Activated CD4-positive, CD25-positive, alpha-beta regulatory T cell (primary cell): Measurements from ENCODE around the gene PLA2G4E.

ENCODE experiments used
- DNase-seq, 4 experiments: peaks; one replicate each; lab custom pipeline; 2025; lab: John Stamatoyannopoulos, UW

The PLA2G4E gene

DNA sequence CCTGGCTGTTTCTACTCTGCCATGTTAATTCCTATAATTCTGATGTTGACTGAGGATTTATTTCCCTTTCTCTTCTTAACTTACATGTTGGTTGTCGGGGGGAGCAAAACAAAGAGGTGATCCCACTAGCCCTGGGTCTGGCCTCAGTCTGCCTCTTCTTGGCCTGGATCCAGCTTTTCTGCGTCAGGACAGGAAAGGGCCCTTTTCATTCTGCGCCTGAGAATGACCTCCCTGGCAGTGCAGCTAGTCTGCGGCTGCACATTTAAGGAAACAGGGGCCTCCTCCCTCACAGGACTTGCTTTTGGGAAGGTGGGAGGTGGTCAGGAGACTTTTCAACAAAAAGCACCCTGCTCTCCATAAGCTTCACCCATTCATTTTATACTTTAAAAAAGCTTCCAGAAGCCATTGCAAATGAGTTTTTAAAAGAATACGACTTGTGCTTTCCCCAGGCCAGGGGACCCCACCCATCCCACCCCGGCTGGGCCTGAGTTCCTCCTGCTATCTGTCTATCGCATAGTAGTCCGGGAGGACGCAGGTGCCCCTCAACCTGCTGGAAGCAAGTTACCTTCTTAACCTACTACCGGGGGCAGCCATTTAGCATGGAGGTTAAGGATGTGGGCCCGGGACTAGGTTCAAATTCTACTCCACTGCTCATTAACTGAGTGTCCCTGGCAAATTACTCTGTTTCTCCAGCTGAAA lies 27.2 kb downstream of the PLA2G4E start:
- DNase-seq, result no peak

DNA sequence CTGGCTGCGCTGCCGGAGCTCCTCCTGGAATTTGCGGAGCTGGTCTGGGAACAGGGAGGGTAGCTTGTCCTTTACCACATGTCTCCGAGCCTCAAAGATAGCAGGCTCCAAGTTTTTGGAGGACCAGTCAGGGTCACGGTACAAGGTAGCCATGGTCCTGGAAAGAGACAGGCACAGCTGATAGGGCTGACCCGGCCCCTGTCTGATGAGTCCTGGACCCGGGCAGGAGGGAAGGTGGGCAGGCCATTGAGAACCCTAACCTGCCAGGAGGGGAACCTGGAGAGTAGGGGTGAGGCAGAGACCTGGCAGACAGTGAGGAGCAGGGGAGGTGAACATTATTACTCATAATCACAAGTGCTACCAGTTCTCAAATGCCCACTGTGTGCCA lies 28.0 kb downstream of the PLA2G4E start:
- DNase-seq, result no peak

DNA sequence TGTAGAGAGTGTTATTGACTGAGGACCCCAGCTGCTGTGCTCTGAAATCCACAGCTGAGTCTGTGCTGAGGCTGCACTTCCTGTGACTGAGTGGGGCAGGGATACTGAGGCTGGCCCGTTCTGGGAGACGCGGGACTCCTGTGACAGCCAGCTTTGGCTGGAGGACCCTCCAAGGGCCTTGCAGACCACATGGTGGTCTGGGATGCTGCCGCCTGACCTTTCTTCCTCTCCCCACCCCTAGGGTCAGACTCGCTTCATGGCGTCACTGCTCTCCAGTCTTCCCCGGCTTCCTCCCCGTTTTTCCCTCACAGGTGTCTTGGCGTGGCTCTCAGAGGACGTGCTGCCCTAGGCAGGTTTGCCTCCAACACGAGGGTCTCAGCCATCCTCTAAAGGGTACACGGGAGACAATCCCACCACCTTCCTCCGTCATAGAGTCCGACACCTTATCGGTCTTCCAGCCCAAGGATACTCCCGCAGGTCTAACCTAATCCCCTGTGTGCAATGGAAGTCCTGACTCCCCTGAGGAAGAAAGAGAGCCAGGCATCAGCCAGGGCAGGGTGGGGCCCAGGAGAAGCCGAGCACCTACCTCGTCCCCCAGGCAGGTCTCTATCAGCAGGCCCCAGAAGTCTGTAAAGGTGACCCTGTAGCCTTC lies 28.6 kb downstream of the PLA2G4E start:
- no peak for DNase-seq

DNA sequence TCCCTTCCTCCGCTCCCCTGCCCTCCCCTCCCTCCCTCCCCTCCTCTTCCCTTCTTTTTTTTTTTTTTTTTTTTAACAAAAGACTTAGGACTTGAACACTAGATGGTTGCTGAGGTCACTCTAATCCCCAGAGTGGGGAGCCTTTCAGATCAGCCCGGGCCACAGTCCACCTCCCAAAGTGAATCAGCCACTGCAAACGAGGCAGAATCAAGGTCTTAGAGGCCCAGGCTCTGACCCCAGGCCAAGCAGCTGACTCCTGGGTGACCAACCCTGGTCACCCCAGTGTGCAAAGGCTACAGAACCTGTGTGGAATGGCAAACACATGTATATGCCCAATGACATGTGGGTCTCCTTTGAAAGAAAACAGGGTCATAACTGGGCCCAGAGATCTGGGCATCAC lies 30.2 kb downstream of the PLA2G4E start:
- DNase-seq, result no peak

DNA sequence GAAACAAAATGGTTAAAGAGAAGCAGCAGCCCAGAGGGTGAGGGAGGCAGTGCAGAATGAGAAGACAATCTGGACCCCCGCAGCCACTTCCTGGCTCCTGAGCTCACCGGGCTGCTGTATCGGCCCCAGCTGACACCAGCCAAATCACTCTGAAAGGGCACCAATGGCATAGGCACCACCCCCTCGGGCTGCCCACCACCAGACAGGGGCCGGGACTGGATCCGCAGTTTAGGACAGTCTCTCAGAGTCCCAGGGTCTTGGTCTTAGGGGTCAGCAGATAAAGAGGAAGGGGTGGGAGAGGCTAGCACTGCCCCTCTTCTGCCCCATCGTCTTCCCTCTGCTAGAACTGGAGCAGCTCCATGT lies 30.6 kb downstream of the PLA2G4E start:
- no peak for DNase-seq

DNA sequence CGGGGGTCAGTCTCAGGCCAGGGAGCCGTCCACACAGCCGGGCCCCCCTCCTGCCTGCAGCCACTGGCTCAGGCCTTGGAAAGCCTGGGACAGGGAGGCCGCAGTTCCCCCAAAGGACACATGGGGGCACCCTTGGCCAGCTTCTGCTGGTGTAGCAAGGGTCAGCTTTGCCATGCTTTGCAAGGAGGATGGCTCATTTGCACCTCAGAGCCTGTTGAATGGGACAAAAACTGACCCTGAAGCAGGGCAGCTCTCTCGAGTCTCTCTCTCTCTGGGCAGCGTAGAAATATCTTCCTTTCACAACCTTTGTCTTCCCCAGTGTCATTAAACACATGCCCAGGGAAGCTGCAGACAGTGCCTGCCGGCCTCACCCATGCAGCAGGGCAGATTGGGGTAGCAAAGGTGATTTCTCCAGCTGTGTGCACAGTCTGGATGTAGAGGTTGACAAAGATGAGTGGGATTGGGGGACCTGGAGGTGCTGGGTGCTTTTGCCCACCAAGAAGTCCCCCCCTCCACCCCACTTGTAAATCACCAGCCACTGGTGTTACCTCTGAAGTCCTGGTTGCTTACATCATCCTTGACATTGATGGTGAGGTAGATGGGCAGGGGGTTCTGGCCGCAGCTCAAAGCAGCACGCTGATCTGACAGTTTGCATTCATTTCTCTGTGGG lies 31.1 kb downstream of the PLA2G4E start:
- peak; percentile 59 to 92 (median 74) for DNase-seq

DNA sequence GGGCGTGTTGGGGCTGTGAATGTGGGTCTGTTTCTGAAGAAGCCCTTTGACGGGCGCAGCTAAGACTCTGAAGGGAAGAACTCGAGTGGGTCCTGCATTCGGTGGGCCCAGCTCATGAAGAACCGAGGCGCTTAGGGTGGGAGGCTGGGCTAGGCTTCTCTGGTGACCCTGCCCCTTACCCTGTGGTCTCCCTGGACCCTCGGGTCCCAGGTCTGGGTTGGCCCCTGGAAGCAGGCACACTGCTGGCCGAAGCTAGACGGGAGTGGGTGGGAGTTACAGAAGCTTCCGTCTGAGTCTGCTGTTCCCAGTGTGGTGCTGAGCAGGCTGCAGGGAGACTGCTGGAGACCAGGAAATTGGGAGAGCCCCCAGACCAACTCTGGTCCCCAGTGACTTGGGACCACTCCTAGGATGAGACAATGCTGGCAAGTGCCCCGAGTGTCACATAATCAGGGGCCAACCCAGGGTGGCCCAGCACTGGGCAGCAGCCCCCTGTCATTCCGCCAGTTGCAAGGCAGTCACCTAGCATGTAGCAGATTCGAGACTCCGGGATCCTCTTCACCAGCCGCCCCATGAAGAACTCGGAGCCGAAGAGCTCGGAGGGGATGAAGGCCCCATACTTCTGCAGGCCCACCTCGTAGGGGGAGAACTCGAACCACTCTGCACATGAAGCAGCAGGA lies 31.8 kb downstream of the PLA2G4E start:
- no peak for DNase-seq

DNA sequence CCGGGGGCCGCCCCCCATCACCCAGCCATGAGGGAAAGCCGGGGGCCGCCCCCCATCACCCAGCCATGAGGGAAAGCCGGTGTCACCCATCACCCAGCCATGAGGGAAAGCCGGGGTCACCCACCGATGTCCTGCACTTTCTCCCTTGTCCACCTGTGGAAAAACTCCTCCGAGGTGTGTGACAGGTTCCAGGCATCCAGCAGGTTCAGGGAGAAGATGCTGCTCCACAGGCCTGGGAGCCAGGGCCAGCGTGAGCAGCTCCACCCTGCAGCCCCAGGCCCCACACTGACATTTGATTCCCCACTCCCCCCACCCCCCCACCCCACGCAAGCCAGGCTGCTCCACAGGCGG lies 32.9 kb downstream of the PLA2G4E start:
- DNase-seq, result no peak

DNA sequence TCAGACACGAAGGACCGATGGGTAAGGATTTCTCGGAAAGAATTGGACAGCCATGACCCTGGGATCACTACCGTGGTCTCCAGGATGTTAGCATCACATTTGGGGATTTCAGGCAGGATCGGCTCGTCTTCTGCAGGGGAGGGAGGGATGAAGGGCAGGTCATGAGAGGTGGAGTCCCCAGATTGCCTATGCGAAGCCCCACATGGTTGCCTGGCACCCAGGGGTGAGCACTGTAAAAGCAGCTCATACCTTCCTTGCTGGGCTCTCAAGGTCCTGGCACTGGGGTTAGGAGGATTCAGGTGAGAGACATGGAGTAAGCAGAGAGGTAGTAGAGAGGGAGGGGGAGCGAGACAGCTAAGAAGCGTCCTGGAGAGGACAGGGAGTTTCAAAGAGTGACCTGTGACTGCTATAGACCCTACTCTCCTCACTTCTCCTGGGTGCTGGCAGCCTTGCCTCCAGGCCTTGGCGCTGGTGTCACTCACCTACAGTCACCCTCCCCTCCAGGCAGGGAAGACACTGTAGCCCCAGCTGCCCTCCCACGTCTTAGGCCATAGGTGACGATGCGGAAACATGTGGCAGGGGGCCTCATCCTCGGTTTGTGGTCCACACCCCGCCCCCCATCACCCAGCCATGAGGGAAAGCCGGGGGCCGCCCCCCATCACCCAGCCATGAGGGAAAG lies 33.5 kb downstream of the PLA2G4E start:
- no peak for DNase-seq

DNA sequence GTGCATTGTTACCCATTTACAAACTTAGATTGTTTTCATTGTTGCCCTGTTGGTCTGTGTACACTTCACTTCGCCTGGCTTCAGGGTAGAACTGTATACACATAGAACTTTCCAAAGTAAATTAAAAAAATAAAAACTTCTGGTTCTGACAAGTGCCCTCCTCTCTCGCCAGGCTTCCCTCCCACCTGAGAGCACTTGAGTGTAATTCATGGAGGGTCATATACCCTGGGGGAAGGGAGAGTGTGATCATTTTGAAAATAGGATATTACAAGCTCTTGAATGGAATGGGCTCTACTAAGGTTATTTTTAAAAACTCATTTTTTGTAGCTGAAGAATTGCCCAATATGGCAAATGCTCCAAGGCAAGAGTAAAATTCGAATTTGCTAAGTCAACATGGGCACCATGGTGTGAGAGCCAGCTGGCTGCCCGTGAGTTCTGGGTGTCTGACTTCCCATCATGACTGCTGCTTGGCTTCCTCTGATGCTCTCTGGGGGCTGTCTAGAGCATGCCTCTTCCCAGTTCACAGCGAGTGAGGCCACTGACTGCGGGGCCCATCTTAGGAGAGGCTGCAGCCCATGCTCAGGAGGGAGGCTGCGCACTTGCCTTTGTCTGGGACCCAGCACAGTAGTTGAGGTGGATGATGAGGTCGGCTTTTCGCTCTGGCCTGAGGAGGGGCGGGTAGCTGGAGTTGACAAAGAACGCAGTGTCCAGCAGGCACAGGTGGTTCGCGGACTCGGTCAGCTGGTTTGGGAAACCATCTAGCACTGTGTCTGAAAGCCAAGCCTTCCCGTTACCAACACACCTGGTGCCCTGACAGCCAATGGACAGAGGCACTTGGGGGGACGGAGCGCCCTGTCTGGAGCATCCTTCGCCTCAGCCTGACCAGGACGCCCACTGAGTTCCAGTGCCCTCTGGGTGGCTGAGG lies 35.3 kb downstream of the PLA2G4E start:
- DNase-seq, result no peak

DNA sequence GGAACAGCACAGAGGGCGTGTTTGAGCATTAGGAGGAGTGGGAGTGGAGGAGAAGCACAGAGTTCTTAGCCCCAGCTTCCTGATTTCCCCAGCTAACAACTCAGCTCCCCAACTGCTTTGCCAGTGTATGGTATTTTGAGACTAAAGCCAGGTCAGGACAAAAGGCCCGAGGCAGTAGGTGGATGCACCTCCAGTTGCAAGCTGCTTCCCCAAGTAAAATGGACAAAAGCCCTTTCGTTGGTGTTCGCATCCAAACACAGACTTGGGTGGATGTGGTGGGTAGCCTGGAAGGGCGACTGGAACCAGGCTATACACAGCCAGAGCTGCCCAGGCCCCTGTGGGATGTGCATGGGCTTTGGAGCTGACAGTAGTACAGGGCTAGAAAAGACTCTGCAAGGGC lies 36.2 kb downstream of the PLA2G4E start:
- no peak for DNase-seq

DNA sequence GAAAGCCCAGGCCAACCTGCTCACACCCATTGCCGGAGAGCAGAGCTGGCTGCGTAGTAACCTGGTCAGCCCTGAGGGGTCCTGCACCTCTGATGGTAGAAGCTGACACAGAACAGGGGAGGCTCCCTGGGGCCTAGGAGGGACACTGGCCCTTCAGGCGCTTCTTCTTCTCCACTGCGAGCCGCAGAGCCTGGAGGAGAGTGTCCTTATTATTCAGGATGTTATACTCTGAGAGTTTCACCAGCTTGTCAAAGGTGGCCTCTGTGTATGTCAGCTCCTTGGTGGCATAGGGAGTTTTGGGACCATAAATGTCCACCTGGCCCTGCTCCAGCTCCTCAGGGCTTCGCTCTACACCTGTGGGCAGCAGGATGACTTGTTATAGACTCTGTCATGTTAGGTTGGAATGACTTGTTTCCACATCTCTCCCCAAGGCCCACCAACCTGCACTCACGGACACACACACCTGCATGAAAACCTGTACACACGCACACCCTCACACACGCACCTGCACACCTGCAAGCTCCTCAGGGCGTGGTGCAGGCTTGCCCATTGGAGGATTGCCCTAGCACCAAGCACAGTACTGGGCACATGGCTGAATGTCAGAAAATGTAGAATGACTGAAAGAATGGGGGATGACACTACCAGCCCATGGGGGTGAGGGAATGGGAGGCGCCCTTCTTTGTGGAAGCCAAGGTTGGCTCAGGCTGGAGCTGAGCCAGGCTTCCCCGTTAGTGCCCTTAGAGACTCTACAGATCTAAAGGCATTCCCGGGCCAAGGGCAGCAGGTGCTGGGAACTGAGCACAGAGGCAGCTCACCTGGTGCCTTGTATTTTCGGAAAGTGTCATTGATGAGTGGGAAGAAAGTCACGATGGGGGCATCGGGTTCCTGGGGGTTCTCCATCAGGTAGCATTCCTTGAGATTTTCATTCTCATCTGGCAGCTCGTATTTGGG lies 36.9 kb downstream of the PLA2G4E start:
- DNase-seq, result no peak

DNA sequence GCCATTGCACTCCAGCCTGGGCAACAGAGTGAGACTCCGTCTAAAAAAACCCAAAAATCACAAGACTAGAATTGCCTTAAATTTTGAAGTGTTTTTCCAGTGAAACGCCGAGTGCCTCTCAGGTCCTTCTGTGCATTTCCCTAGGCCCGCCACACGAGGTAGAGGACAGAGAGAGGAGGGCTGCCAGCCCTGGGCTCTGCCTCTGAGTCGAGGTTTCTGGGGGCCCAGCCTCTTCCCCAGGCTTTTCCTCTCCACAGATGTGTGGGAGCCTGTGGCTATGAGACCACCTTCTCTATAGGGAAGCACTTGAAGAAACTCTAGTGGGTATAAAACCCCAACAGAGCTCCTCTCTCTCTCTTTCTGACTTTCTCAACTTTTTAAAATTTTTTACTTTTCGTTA lies 37.6 kb downstream of the PLA2G4E start:
- no peak for DNase-seq

DNA sequence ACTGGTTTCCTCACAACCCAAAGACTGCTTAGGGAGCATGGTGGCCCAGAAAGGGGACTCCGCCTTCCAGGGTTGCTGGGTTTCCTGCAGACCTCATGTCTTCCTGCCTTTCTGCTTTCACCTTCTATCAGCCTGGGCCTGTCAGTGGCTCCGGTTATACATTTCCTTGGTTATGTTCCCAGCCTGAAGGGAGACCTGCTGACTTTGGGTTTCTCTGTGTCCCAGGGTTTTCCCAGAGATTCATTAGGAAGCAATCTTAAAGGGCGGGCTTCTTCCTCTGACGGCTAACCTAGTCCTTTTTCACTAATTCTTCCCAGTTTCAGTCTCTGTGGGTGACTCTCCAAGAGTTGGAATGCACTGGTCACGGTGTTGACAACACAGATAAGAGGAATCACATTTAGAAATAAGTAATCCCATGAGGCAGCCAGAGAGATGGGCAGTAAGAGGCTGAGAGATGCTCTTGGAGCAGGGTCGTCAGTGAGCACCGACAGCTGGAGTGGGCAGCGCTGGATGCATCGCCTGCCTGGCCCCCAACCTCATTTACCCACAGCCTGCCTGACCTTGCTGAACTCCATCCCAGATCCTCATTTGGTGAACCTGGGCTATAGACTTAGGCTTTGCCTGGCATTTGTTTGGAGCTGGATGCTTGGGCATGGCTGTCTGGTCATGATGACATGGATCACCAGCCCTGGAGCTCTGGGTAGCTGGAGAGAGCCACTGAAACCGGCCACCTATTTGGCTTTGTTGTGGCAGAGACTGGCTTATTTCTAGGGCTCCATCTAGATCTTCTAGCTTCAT lies 38.5 kb downstream of the PLA2G4E start:
- no peak for DNase-seq

DNA sequence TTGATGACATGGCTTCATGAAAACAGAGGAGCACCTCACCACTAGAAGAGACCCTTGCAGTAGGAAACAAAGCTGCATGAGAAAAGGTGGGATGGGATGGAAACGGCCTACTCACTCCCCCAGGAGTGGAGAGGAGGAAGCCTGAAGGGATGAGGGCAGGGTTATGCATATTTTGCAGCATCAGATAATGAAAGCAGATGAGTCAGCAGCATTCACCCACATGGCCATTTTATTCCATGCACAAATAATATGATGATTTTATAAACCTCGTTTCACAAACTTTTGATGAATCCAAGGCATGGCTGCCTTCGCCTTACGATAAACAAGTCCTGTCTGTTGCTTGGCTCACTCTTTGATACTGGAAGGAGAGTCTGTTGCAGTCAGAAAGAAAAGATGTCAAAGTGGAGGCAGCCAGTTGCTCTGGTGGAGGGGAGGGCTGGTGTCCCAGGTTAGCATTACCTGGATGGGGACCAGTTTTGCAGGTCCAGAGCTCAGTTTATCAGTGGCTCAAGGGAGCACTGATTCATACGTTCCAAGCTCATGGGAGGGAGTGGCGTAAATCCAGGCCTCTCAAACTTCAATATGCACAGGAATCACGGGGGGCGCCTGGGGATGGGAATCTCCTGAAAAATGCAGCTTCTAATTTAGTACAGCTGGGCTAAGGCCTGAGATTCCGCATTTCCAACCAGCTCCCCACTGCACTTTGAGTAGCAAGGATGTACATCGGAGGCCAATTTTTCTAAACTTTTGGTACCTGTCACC lies 39.3 kb downstream of the PLA2G4E start:
- no peak for DNase-seq

DNA sequence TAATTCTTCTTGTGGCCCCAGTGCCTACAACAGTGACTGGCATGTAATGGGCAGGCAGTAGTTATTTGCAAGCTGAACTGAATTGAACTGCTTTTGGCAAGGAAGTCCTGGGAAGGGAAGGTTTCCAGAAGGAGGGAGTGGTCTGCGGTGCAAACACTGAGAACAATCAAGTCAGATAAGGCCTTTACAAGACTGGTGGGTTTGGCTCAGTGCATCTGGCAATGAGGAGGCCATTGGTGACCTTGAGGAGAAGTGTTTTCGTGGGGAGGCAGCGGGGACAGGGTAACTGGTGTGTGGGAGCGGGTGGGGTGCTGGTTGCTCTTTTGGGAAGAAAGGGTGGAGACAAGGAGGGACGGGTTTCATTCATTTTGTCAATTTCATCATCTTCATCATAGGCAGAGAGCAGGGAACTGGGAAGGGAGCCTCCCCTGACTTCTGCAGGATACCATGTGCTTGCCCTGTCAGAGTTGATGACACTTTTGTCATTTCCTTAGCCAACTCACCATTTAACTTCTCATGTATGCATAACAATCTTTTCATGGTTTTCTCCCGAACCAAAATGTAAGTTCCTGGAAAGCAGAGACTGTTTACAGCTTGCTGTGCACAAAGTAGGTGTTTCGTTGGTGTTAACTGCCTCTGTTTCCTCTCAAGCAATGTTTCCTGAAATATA lies 40.1 kb downstream of the PLA2G4E start:
- DNase-seq, result no peak

DNA sequence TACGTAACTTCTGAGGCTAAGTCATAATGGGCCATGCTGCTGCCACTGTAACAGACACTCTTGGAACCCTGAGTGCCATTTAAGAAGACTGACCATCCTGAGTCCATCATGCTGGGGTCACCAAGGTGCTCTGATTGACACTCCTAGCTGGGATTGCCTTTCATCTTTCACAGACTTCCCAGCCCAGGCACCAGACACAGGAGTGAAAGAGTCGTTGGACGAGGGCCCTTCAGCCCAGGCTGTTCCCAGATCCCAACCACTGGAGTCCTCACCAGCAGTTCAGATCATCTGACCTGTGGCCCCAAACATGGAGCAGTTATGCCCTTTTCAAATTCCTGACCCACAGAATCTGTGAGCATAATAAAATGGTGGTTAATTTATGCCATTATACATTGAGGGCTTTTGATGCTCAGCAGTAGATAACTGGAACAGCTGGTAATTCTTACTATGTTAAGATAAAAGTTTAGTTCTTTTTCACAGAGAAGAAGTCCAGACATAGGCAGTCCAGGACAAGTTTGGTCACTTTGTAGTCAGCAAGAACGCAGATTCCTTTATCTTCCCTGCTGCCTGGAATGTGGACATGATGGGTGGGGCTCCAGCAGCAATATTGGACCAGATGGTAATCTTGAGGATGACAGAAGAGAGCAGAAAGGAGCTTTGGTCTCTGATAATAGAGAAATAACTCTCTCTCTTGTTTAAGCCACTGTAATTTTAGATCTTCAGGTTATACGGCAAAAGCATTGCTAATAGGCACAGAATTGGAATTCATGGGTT lies 41.2 kb downstream of the PLA2G4E start:
- no peak for DNase-seq
